Naive thymus-derived CD4-positive, alpha-beta T cell (primary cell): ENCODE results near the gene FOXP4. TPM values are rescaled to one million over a fixed set of nuclear protein-coding genes. Genes with fewer than 3 reads are reported as not detected.

Experiments
- ATAC-seq: fragments of 150-1000 bp; cut with Tn5 transposase; 2 replicates; pipeline ENCODE4 v1.10.0; 2021; ENCODE audit warnings: mild to moderate bottlenecking, moderate library complexity
- CTCF ChIA-PET: fragments of 350-600 bp; sonication (Branson Sonifier 250); formaldehyde crosslinking; loops from one replicate; lab custom pipeline; 2021; ENCODE audit warnings: antibody characterized with exemption; lab: Charles Lee
- POLR2A ChIA-PET: fragments of 350-600 bp; sonication (Branson Sonifier 250); formaldehyde crosslinking; loops from one replicate; lab custom pipeline; 2021; ENCODE audit warnings: antibody characterized with exemption, inconsistent platforms; lab: Charles Lee
- DNase-seq, 9 donors: peaks; one replicate each; pipeline versions ENCODE4 v3.0.0 to v3.0.0-alpha.2; 2020 to 2022; ENCODE audit warnings: mixed read lengths in 1 of 9
- H3K27ac ChIP-seq: one replicate; pipeline ENCODE4 v1.7.0; 2013; ENCODE audit warnings: mild to moderate bottlenecking, low read depth, low read length, moderate library complexity
- H3K27me3 ChIP-seq, 2 donors: one replicate each; pipeline ENCODE4 v1.7.0; 2013; ENCODE audit warnings: low read length in 2 of 2, mild to moderate bottlenecking in 2 of 2, moderate library complexity in 2 of 2; ENCODE audit not compliant: control insufficient read depth in 2 of 2, insufficient read depth in 2 of 2
- H3K36me3 ChIP-seq, 3 experiments: 1 replicate in 2 of 3; 2 replicates in 1 of 3; pipeline ENCODE4 v1.7.0; 2013; ENCODE audit warnings: low read length in 3 of 3, mild to moderate bottlenecking in 3 of 3, moderate library complexity in 1 of 3; ENCODE audit not compliant: insufficient read depth in 3 of 3, control insufficient read depth in 2 of 3
- H3K4me1 ChIP-seq, 2 donors: one replicate each; pipeline ENCODE4 v1.7.0; 2013; ENCODE audit warnings: low read length in 2 of 2, mild to moderate bottlenecking in 2 of 2, moderate library complexity in 1 of 2; ENCODE audit not compliant: control insufficient read depth in 2 of 2, insufficient read depth in 2 of 2
- H3K4me3 ChIP-seq: 2 replicates; pipeline ENCODE4 v1.7.0; 2013; ENCODE audit warnings: mild to moderate bottlenecking, low read length
- H3K9me3 ChIP-seq, 3 experiments: 1 replicate in 2 of 3; 2 replicates in 1 of 3; pipeline ENCODE4 v1.7.0; 2013; ENCODE audit warnings: low read length in 3 of 3; ENCODE audit not compliant: control insufficient read depth in 2 of 3
- H3K27ac Mint-ChIP-seq, 9 donors: one replicate each; pipeline ENCODE4 v1.8.0; 2020 to 2022; ENCODE audit warnings: mixed read lengths in 9 of 9, mild to moderate bottlenecking in 8 of 9, moderate library complexity in 5 of 9, inconsistent platforms in 2 of 9
- H3K27me3 Mint-ChIP-seq, 5 donors: one replicate each; pipeline ENCODE4 v1.8.0; 2021 to 2022; ENCODE audit warnings: mixed read lengths in 5 of 5, mild to moderate bottlenecking in 1 of 5
- H3K36me3 Mint-ChIP-seq, 5 donors: one replicate each; pipeline ENCODE4 v1.8.0; 2020 to 2022; ENCODE audit warnings: mixed read lengths in 5 of 5, mild to moderate bottlenecking in 3 of 5, inconsistent platforms in 1 of 5
- H3K4me1 Mint-ChIP-seq, 7 donors: one replicate each; pipeline ENCODE4 v1.8.0; 2020 to 2022; ENCODE audit warnings: mixed read lengths in 7 of 7, mild to moderate bottlenecking in 3 of 7, inconsistent platforms in 1 of 7
- H3K4me3 Mint-ChIP-seq, 10 donors: one replicate each; pipeline ENCODE4 v1.8.0; 2020 to 2022; ENCODE audit warnings: mild to moderate bottlenecking in 10 of 10, mixed read lengths in 10 of 10, moderate library complexity in 6 of 10, inconsistent platforms in 2 of 10
- H3K9me3 Mint-ChIP-seq, 11 donors: one replicate each; pipeline ENCODE4 v1.8.0; 2020 to 2022; ENCODE audit warnings: mixed read lengths in 11 of 11, mild to moderate bottlenecking in 4 of 11, inconsistent platforms in 1 of 11, moderate library complexity in 1 of 11
- intact Hi-C, 2 donors: fragments of 100-400 bp; cut with micrococcal nuclease; formaldehyde crosslinking; loops; one replicate each; pipeline ENCODE4 v1.15.1; 2023
- polyA plus RNA-seq, 2 donors: library from polyadenylated mRNA; unstranded; fragments of 300-500 nt; fragmentation: Illumina TruSeq; gene quantifications; one replicate each; pipeline ENCODE4 v1.2.3, GENCODE V29; 2021
- total RNA-seq, 6 experiments: library from RNA in 5 of 6; stranded (reverse) in 5 of 6; gene quantifications; 1 replicate in 5 of 6; 2 replicates in 1 of 6; pipeline ENCODE4 v1.2.3 and lab custom pipeline; 2021 to 2026

The FOXP4 gene
- total and polyA plus RNA-seq, 7 experiments from 2014 or later = 0.07 to 7.6 (median 4.4) TPM

GRCh38 chr6:41594326-41594725, 48.1 kb downstream of the FOXP4 start:
- Histone ChIP-seq H3K4me3 (no peak overlapping the region), H3K27me3 (no peaks in the 10 kb centered on the region), H3K27ac (no peak overlapping the region), H3K9me3 (no peaks in the 10 kb centered on the region), H3K4me1 (peaks cover 0 to 5% of the 10 kb centered on the region in 2 donors), H3K36me3 (peaks cover 0 to 9% (median 0%) of the 10 kb centered on the region in 3 experiments)
- ATAC-seq (no peak), DNase-seq (no peak)
- Mint-ChIP-seq H3K9me3 (peaks cover 0 to 1% (median 0%) of the 10 kb centered on the region in 11 donors), H3K36me3 (peaks cover 0 to 6% (median 0%) of the 10 kb centered on the region in 5 donors), H3K27me3 (no peaks in the 10 kb centered on the region), H3K4me1 (peaks cover 0 to 4% (median 0%) of the 10 kb centered on the region in 7 donors), H3K4me3 (no peak overlapping the region), H3K27ac (no peak overlapping the region)
- ChIA-PET POLR2A (interaction anchor here (0.6 kb wide), 1 partner anchor 23 kb away, joined by 4 read pairs; no protein-coding TSS in a partner anchor), CTCF (interaction anchor here (0.7 to 3.7 kb wide), 3 partner anchors 8 to 169 kb away, joined by 3 to 22 read pairs (median 4); no protein-coding TSS in a partner anchor)
- intact Hi-C loops = no loop called here

- H3K36me3 Mint-ChIP-seq = peaks cover 0 to 6% (median 0%) of the 10 kb centered on the region in 5 donors
- DNase-seq (no peak), ATAC-seq (no peak)
- no peaks in the 10 kb centered on the region for H3K27me3 ChIP-seq
- ChIA-PET POLR2A (interaction anchor here (0.6 kb wide), 1 partner anchor 24 kb away, joined by 4 read pairs; no protein-coding TSS in a partner anchor), CTCF (interaction anchor here (0.7 to 3.7 kb wide), 5 partner anchors 8 to 226 kb away, joined by 3 to 22 read pairs (median 4); no protein-coding TSS in a partner anchor)
- no peak overlapping the region for H3K27ac Mint-ChIP-seq
- no peak overlapping the region for H3K4me3 ChIP-seq
- H3K4me3 Mint-ChIP-seq = no peak overlapping the region
- peaks cover 0 to 5% of the 10 kb centered on the region in 2 donors for H3K4me1 ChIP-seq
- H3K27me3 Mint-ChIP-seq = no peaks in the 10 kb centered on the region
- peaks cover 0 to 4% (median 0%) of the 10 kb centered on the region in 7 donors for H3K4me1 Mint-ChIP-seq
- H3K36me3 ChIP-seq = peaks cover 0 to 9% (median 0%) of the 10 kb centered on the region in 3 experiments
- intact Hi-C loops = no loop called here
- H3K27ac ChIP-seq = no peak overlapping the region
- no peaks in the 10 kb centered on the region for H3K9me3 ChIP-seq
- H3K9me3 Mint-ChIP-seq = peaks cover 0 to 1% (median 0%) of the 10 kb centered on the region in 11 donors
Observed at GRCh38 chr6:41594766-41595165, 48.6 kb downstream of the FOXP4 start.

GRCh38 chr6:41595166-41595565, 49.0 kb downstream of the FOXP4 start:
- ChIA-PET CTCF (interaction anchor here (0.7 to 3.7 kb wide), 5 partner anchors 89 to 227 kb away, joined by 3 to 22 read pairs (median 5); no protein-coding TSS in a partner anchor), POLR2A (interaction anchor here (0.6 kb wide), 1 partner anchor 24 kb away, joined by 4 read pairs; no protein-coding TSS in a partner anchor)
- Mint-ChIP-seq H3K9me3 (peaks cover 0 to 1% (median 0%) of the 10 kb centered on the region in 11 donors), H3K27ac (no peak overlapping the region), H3K4me1 (peaks cover 0 to 4% (median 0%) of the 10 kb centered on the region in 7 donors), H3K4me3 (no peak overlapping the region), H3K36me3 (peaks cover 0 to 6% (median 0%) of the 10 kb centered on the region in 5 donors), H3K27me3 (no peaks in the 10 kb centered on the region)
- intact Hi-C loops = no loop called here
- H3K9me3 ChIP-seq = no peaks in the 10 kb centered on the region
- no peaks in the 10 kb centered on the region for H3K27me3 ChIP-seq
- no peak overlapping the region for H3K27ac ChIP-seq
- DNase-seq (no peak), ATAC-seq (no peak)
- peaks cover 0 to 5% of the 10 kb centered on the region in 2 donors for H3K4me1 ChIP-seq
- no peak overlapping the region for H3K4me3 ChIP-seq
- H3K36me3 ChIP-seq = peaks cover 0 to 9% (median 0%) of the 10 kb centered on the region in 3 experiments

GRCh38 chr6:41596096-41596685, 50.0 kb downstream of the FOXP4 start:
- no peak for ATAC-seq
- H3K4me3 ChIP-seq = no peak overlapping the region
- H3K4me3 Mint-ChIP-seq = no peak overlapping the region

GRCh38 chr6:41596807-41597206, 50.6 kb downstream of the FOXP4 start:
- Histone ChIP-seq H3K36me3 (peaks cover 0 to 9% (median 0%) of the 10 kb centered on the region in 3 experiments), H3K27me3 (no peaks in the 10 kb centered on the region), H3K4me1 (peaks cover 0 to 2% of the 10 kb centered on the region in 2 donors), H3K27ac (no peak overlapping the region), H3K4me3 (no peak overlapping the region), H3K9me3 (no peaks in the 10 kb centered on the region)
- intact Hi-C loops = no loop called here
- Mint-ChIP-seq H3K4me3 (no peak overlapping the region), H3K27me3 (no peaks in the 10 kb centered on the region), H3K27ac (no peak overlapping the region), H3K36me3 (peaks cover 0 to 6% (median 0%) of the 10 kb centered on the region in 5 donors), H3K9me3 (peaks cover 0 to 1% (median 0%) of the 10 kb centered on the region in 11 donors), H3K4me1 (peaks cover 0 to 2% (median 0%) of the 10 kb centered on the region in 7 donors)
- CTCF ChIA-PET = interaction anchor here (3.0 kb wide), 1 partner anchor 174 kb away, joined by 11 read pairs; no protein-coding TSS in a partner anchor
- DNase-seq (no peak), ATAC-seq (no peak)
- POLR2A ChIA-PET = no interaction called here

More at GRCh38 chr6:41596096-41596685, 50.0 kb downstream of the FOXP4 start:
- peaks cover 0 to 6% (median 0%) of the 10 kb centered on the region in 5 donors for H3K36me3 Mint-ChIP-seq
- H3K27me3 Mint-ChIP-seq = no peaks in the 10 kb centered on the region
- H3K9me3 Mint-ChIP-seq = peaks cover 0 to 1% (median 0%) of the 10 kb centered on the region in 11 donors
- Histone ChIP-seq H3K36me3 (peaks cover 0 to 9% (median 0%) of the 10 kb centered on the region in 3 experiments), H3K27me3 (no peaks in the 10 kb centered on the region), H3K4me1 (peaks cover 0 to 5% of the 10 kb centered on the region in 2 donors), H3K27ac (no peak overlapping the region), H3K9me3 (no peaks in the 10 kb centered on the region)
- ChIA-PET POLR2A (no interaction called here), CTCF (interaction anchor here (1.3 to 3.7 kb wide), 4 partner anchors 88 to 228 kb away, joined by 3 to 22 read pairs (median 8); no protein-coding TSS in a partner anchor)
- intact Hi-C loops = no loop called here
- no peak for DNase-seq
- H3K27ac Mint-ChIP-seq = no peak overlapping the region
- peaks cover 0 to 4% (median 0%) of the 10 kb centered on the region in 7 donors for H3K4me1 Mint-ChIP-seq

GRCh38 chr6:41597246-41598000, 51.2 kb downstream of the FOXP4 start:
- no peaks in the 10 kb centered on the region for H3K27me3 ChIP-seq
- ChIA-PET CTCF (interaction anchor here (3.0 kb wide), 1 partner anchor 175 kb away, joined by 11 read pairs; no protein-coding TSS in a partner anchor), POLR2A (no interaction called here)
- no peak overlapping the region for H3K27ac Mint-ChIP-seq
- H3K9me3 Mint-ChIP-seq = peaks cover 0 to 1% (median 0%) of the 10 kb centered on the region in 11 donors
- DNase-seq = no peak
- H3K36me3 Mint-ChIP-seq = peaks cover 0 to 6% (median 0%) of the 10 kb centered on the region in 5 donors
- H3K36me3 ChIP-seq = peaks cover 0 to 9% (median 0%) of the 10 kb centered on the region in 3 experiments
- no peak for ATAC-seq
- intact Hi-C loops = no loop called here
- H3K9me3 ChIP-seq = no peaks in the 10 kb centered on the region
- H3K27me3 Mint-ChIP-seq = no peaks in the 10 kb centered on the region
- no peaks in the 10 kb centered on the region for H3K4me1 ChIP-seq
- H3K4me3 ChIP-seq = no peak overlapping the region
- H3K27ac ChIP-seq = no peak overlapping the region
- no peaks in the 10 kb centered on the region for H3K4me1 Mint-ChIP-seq
- H3K4me3 Mint-ChIP-seq = no peak overlapping the region
